GM21528 (cell line): ENCODE measurements around the gene TAP1.
"Not testable (repeated sequence)": the region's sequence is repeated elsewhere in the genome, so short reads cannot be mapped to it uniquely, and the experiment has no call there.

Experiments
- ATAC-seq: cut with Tn5 transposase; IDR thresholded peaks from one replicate; pipeline ENCODE4 v1.9.1; 2021; ENCODE audit warnings: mild to moderate bottlenecking, moderate library complexity; ENCODE audit not compliant: unreplicated experiment, low FRiP score

TAP1 gene

GRCh38 chr6:32807020-32807580, 46.4 kb downstream of the TAP1 start:
- no peak for ATAC-seq

GRCh38 chr6:32805404-32805803, 48.1 kb downstream of the TAP1 start:
- not testable (repeated sequence) for ATAC-seq

- ATAC-seq = no peak
These were observed 50.1 kb downstream of the TAP1 start for GRCh38 chr6:32803416-32803815.

GRCh38 chr6:32799740-32800139, 53.8 kb downstream of the TAP1 start:
- no peak for ATAC-seq

- ATAC-seq = no peak
These were observed 54.3 kb downstream of the TAP1 start for GRCh38 chr6:32799168-32799567.

DNA sequence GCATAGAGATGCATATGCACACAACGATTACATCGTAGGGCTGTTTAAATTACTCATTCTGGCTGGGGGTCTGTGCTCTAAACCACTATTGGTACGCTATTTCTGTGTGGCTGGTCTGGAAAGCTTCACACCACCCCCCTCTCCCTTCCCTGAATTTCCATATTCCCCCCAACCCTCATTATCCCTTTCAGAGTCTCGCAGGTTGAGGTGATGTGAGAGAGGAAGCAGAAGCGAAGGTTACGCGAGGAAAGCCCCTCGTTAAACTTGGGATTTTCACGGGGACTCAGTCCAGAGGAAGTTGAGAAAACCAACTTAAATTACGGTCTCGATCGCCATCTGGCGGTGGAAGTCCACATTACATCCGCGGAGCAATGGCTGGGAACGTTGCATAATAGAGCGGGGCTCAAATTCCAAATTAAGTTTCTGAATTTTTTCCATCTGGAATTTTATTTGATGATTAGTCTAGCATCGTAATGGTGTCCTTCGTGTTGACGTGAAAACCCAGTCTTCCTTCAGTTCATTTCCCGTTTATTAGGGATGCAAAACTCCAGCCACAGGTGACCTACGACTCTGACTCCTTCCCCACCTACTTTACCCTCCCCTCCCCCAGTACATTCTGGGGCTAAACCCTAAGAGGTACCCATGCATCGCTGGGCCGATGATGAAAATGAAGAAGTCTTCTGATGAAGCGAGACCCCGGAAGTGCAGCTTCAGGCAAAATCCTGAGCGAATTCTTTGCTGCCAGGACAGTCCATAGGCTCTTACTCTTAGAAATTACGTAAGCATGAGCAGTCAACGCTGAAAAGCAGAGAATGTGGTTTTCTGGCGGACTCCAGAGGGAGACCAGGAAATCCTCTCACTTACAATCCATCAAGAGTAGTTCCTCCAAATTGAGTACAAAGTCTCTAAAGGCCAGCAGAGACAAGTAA, 56.4 kb downstream of the TAP1 start:
- ATAC-seq = no peak
